Mesenchymal stem cell (in vitro differentiated cells and primary cell): ENCODE results near the gene ANKRD55.

Experiments used
- DNase-seq: peaks from one replicate; pipeline ENCODE4 v3.0.0-alpha.2; 2013
- H2AFZ ChIP-seq: one replicate; pipeline ENCODE4 v1.6.1; 2013; ENCODE audit warnings: low read depth, mild to moderate bottlenecking, control low read depth, inconsistent platforms, low read length, moderate library complexity
- H2AK5ac ChIP-seq: 2 replicates; pipeline ENCODE4 v1.6.1; 2013; ENCODE audit warnings: low read length, moderate library complexity, mild to moderate bottlenecking, inconsistent platforms; ENCODE audit not compliant: severe bottlenecking
- H2BK120ac ChIP-seq: one replicate; pipeline ENCODE4 v1.6.1; 2013; ENCODE audit warnings: low read depth, mild to moderate bottlenecking, inconsistent platforms, low read length, moderate library complexity
- H2BK12ac ChIP-seq, 2 experiments: one replicate each; pipeline ENCODE4 v1.6.1; 2013; ENCODE audit warnings: inconsistent platforms in 2 of 2, low read length in 2 of 2, mild to moderate bottlenecking in 2 of 2, moderate library complexity in 2 of 2, control low read depth in 1 of 2
- H2BK15ac ChIP-seq: one replicate; pipeline ENCODE4 v1.6.1; 2013; ENCODE audit warnings: mild to moderate bottlenecking, low read depth, inconsistent platforms; ENCODE audit not compliant: poor library complexity, severe bottlenecking
- H2BK5ac ChIP-seq: 2 replicates; pipeline ENCODE4 v1.6.1; 2013; ENCODE audit warnings: low read depth, mild to moderate bottlenecking, low read length, control low read depth, inconsistent platforms; ENCODE audit not compliant: poor library complexity, severe bottlenecking
- H3K14ac ChIP-seq, 2 experiments: one replicate each; pipeline ENCODE4 v1.6.1; 2013; ENCODE audit warnings: inconsistent platforms in 2 of 2, low read length in 2 of 2, control low read depth in 1 of 2, mild to moderate bottlenecking in 1 of 2, moderate library complexity in 1 of 2
- H3K18ac ChIP-seq, 2 experiments: one replicate each; pipeline ENCODE4 v1.6.1; 2013; ENCODE audit warnings: inconsistent platforms in 2 of 2, low read length in 2 of 2, control low read depth in 1 of 2, low read depth in 1 of 2, mild to moderate bottlenecking in 1 of 2
- H3K23ac ChIP-seq, 2 experiments: one replicate each; pipeline ENCODE4 v1.6.1; 2013; ENCODE audit warnings: inconsistent platforms in 2 of 2, low read length in 2 of 2, mild to moderate bottlenecking in 2 of 2, moderate library complexity in 2 of 2, control low read depth in 1 of 2
- H3K27ac ChIP-seq: 2 replicates; pipeline ENCODE4 v1.5.1; 2013; ENCODE audit warnings: mild to moderate bottlenecking, moderate library complexity, low read length, control low read depth, inconsistent platforms; ENCODE audit not compliant: poor library complexity, severe bottlenecking
- H3K27me3 ChIP-seq, 2 experiments: 2 replicates each; pipeline versions ENCODE4 v1.6.1 to v1.7.0; 2013; ENCODE audit warnings: low read length in 2 of 2, mild to moderate bottlenecking in 2 of 2, moderate library complexity in 2 of 2, control low read depth in 1 of 2, inconsistent platforms in 1 of 2; ENCODE audit not compliant: control insufficient read depth in 1 of 2, insufficient read depth in 1 of 2
- H3K36me3 ChIP-seq, 2 experiments: 2 replicates each; pipeline versions ENCODE4 v1.6.1 to v1.7.0; 2013; ENCODE audit warnings: low read length in 2 of 2, control low read depth in 1 of 2, inconsistent platforms in 1 of 2, low read depth in 1 of 2, mild to moderate bottlenecking in 1 of 2; ENCODE audit not compliant: insufficient read depth in 2 of 2, control insufficient read depth in 1 of 2
- H3K4ac ChIP-seq, 2 experiments: one replicate each; pipeline ENCODE4 v1.6.1; 2013; ENCODE audit warnings: inconsistent platforms in 2 of 2, low read length in 2 of 2, mild to moderate bottlenecking in 2 of 2, moderate library complexity in 2 of 2, control low read depth in 1 of 2, low read depth in 1 of 2
- H3K4me1 ChIP-seq: 2 replicates; pipeline ENCODE4 v1.6.1; 2013; ENCODE audit warnings: low read depth, low read length, control low read depth; ENCODE audit not compliant: control insufficient read depth, insufficient read depth
- H3K4me2 ChIP-seq: 2 replicates; pipeline ENCODE4 v1.6.1; 2013; ENCODE audit warnings: low read length, mild to moderate bottlenecking, inconsistent platforms; ENCODE audit not compliant: poor library complexity, severe bottlenecking
- H3K4me3 ChIP-seq, 2 experiments: 2 replicates each; pipeline versions ENCODE4 v1.5.1 to v1.7.0; 2013; ENCODE audit warnings: low read length in 2 of 2, mild to moderate bottlenecking in 2 of 2, control low read depth in 1 of 2, low read depth in 1 of 2; ENCODE audit not compliant: insufficient read depth in 1 of 2
- H3K79me1 ChIP-seq: replicated peaks from 2 replicates; pipeline ENCODE4 v1.6.1; 2013; ENCODE audit warnings: mild to moderate bottlenecking, control low read depth, low read length, inconsistent platforms; ENCODE audit not compliant: poor library complexity, severe bottlenecking
- H3K9ac ChIP-seq: 2 replicates; pipeline ENCODE4 v1.7.0; 2013; ENCODE audit warnings: mild to moderate bottlenecking, low read length, moderate library complexity
- H3K9me3 ChIP-seq: 2 replicates; pipeline ENCODE4 v1.7.0; 2013; ENCODE audit warnings: mild to moderate bottlenecking, low read length; ENCODE audit not compliant: control insufficient read depth
- H4K8ac ChIP-seq: one replicate; pipeline ENCODE4 v1.6.1; 2013; ENCODE audit warnings: inconsistent platforms, mild to moderate bottlenecking, low read length, moderate library complexity
- H4K91ac ChIP-seq: one replicate; pipeline ENCODE4 v1.6.1; 2013; ENCODE audit warnings: mild to moderate bottlenecking, low read length, inconsistent platforms
- WGBS: methylation state at CpG from one replicate; pipeline ENCODE4 v1.1.7; 2013; ENCODE audit warnings: mixed read lengths; 5-methylcytosine and 5-hydroxymethylcytosine counted together

Gene ANKRD55

DNA sequence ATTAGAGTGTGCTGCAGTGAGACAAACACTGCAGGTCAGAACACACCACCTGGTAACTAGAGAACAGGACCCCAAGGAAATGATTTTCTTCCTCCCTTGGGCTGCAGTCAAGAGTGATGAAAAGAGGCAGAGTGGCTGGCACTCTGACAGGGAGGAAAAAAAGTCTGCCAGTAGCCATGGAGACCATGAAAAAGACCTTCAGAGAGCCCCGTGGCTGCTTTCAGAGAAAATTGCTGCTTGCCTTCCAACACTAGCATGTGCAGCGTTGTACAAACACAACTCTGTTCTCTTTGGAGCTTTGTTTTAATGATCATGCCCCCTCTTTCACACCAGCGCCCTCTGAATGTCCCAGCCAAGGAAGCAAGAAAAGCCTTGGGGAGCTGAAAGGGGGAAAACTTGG lies 68.8 kb downstream of the ANKRD55 start:
- Histone ChIP-seq H3K27ac (no peak overlapping the region), H2BK5ac (no peak overlapping the region), H3K36me3 (no peaks in the 10 kb centered on the region), H4K8ac (peak overlapping the region; percentile 19), H2AK5ac (no peak overlapping the region), H2BK120ac (peak overlapping the region; percentile 83), H3K23ac (no peak overlapping the region), H2BK15ac (no peak overlapping the region), H3K9ac (peak overlapping the region; percentile 28), H3K4me2 (no peak overlapping the region), H3K18ac (peak overlapping the region; percentile 80 to 96), H4K91ac (peak overlapping the region; percentile 30), H3K9me3 (no peaks in the 10 kb centered on the region), H2BK12ac (peak overlapping the region; percentile 65 to 94), H3K4ac (peak overlapping the region; percentile 40 to 54), H3K4me3 (no peak overlapping the region), H3K27me3 (no peaks in the 10 kb centered on the region), H3K4me1 (peaks cover 1% of the 10 kb centered on the region), H2AFZ (no peak overlapping the region), H3K79me1 (no peaks in the 10 kb centered on the region), H3K14ac (no peak overlapping the region)
- peak; percentile 53 for DNase-seq
- whole genome bisulfite sequencing, result 45% methylated on average over 2 of the region's 3 CpGs

DNA sequence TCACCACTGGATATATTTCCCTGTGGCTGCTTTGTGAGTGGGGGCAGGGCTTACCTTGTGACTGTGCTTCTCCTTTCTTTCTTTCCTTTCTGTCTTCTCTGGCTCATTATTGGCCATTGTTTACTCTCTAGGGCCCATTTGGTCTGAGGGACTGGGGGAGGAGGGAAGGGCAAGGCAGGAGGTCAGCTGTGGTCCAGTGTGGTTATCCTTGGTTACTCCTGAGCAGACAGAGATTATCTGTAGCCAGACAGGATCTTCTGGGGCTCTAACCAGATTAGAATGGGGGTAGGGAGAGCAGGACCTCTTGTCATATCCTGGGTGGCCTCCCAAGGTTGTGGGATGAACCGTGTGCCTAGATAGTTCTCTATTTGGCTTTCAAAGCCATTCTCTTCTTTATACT lies 71.2 kb downstream of the ANKRD55 start:
- H2AFZ ChIP-seq, result no peak overlapping the region
- H2AK5ac ChIP-seq, result peak overlapping the region; percentile 71

DNA sequence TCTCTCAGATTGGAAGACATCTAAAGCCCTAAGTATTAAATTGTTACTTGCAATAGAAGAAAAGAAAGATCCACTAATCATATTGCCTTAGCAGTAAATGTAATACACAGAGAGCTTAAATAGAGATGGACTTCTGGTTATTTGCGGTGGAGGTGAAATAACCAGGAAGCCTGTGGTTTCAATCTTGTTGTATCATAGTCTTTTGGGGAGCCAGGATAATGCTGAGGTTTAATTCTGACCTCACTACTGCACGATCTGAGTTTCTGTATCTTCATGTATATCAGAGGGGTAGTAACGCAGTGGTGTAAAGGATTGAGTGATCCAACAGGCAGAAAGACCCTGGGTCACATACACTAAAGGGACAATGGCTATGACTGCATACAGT lies 71.7 kb downstream of the ANKRD55 start:
- H4K8ac ChIP-seq, result no peak overlapping the region
- H3K27ac ChIP-seq, result no peak overlapping the region
- no peak overlapping the region for H2BK15ac ChIP-seq
- H3K4ac ChIP-seq, result peak overlapping the region in 1 of 2 experiments; percentile 67
- H3K14ac ChIP-seq, result no peak overlapping the region
- H3K27me3 ChIP-seq, result no peaks in the 10 kb centered on the region
- peaks cover 1% of the 10 kb centered on the region for H3K4me1 ChIP-seq
- DNase-seq, result no peak
- no peak overlapping the region for H3K9ac ChIP-seq
- peak overlapping the region; percentile 67 for H4K91ac ChIP-seq
- H2AK5ac ChIP-seq, result peak overlapping the region; percentile 52
- H3K36me3 ChIP-seq, result no peaks in the 10 kb centered on the region
- no peak overlapping the region for H2AFZ ChIP-seq
- no peak overlapping the region for H3K23ac ChIP-seq
- H3K9me3 ChIP-seq, result no peaks in the 10 kb centered on the region
- H2BK5ac ChIP-seq, result no peak overlapping the region
- no peak overlapping the region for H3K4me3 ChIP-seq
- H3K79me1 ChIP-seq, result no peaks in the 10 kb centered on the region
- 97% methylated on average over 3 of the region's 3 CpGs for WGBS
- H2BK12ac ChIP-seq, result peak overlapping the region; percentile 76 to 83
- peak overlapping the region; percentile 68 to 81 for H3K18ac ChIP-seq
- H3K4me2 ChIP-seq, result no peak overlapping the region
- H2BK120ac ChIP-seq, result no peak overlapping the region

More for the DNA sequence above, 71.2 kb downstream of the ANKRD55 start:
- Histone ChIP-seq H2BK12ac (peak overlapping the region; percentile 98), H4K8ac (peak overlapping the region; percentile 90), H3K9me3 (no peaks in the 10 kb centered on the region), H2BK15ac (peak overlapping the region; percentile 95), H3K4ac (peak overlapping the region; percentile 83 to 85), H2BK120ac (peak overlapping the region; percentile 97), H3K79me1 (no peaks in the 10 kb centered on the region), H3K4me3 (no peak overlapping the region), H3K18ac (peak overlapping the region; percentile 85 to 91), H3K27ac (no peak overlapping the region), H3K4me1 (peaks cover 1% of the 10 kb centered on the region), H3K27me3 (no peaks in the 10 kb centered on the region), H3K9ac (no peak overlapping the region), H2BK5ac (no peak overlapping the region), H3K23ac (peak overlapping the region in 1 of 2 experiments; percentile 5), H3K36me3 (no peaks in the 10 kb centered on the region), H4K91ac (peak overlapping the region; percentile 94), H3K4me2 (no peak overlapping the region), H3K14ac (no peak overlapping the region)
- 14% methylated on average over 1 of the region's 1 CpG for WGBS
- DNase-seq, result peak; percentile 45

DNA sequence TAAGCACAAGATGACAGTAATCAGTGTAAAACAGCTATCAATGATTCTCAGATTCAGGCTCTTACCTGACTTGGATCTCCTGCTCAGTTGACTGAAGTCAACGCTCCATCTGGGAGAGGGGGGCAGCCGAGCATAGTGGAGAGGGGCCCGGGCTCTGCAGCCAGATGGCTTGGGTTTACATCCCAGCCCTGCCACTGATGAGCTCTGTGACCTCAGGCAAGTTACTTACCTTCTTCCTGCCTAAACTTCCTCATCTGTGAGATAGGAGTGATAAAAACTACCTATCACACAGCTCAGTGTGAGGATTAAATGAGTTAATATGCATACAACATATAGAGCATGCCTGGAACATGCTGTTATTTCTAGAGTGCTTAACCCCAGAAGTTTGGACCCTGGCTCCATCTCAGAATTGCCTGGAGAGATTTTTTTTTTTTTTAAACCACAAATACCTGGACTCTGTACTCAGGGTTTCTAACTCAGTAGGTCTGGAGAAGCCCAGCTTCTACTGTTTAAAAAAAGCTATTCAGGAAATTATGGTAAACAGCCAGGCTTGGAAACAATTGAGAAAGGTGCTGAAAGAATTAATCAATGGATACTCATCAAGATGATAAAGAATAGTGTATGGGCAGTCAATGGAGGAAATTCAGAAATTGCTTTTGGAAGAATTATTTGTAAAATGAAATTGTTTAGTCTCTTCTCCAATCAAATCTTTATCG lies 72.2 kb downstream of the ANKRD55 start:
- Histone ChIP-seq H3K14ac (no peak overlapping the region), H3K79me1 (no peaks in the 10 kb centered on the region), H4K91ac (peak overlapping the region; percentile 78), H3K27ac (no peak overlapping the region), H2BK15ac (no peak overlapping the region), H3K4me1 (peaks cover 1% of the 10 kb centered on the region), H3K4ac (peak overlapping the region; percentile 65 to 79), H2AK5ac (no peak overlapping the region), H3K9me3 (no peaks in the 10 kb centered on the region), H3K4me2 (no peak overlapping the region), H2AFZ (no peak overlapping the region), H3K4me3 (no peak overlapping the region), H3K18ac (peak overlapping the region; percentile 67 to 71), H3K27me3 (no peaks in the 10 kb centered on the region), H2BK5ac (no peak overlapping the region), H2BK12ac (peak overlapping the region; percentile 93 to 96), H3K23ac (no peak overlapping the region), H2BK120ac (no peak overlapping the region), H3K9ac (no peak overlapping the region), H4K8ac (peak overlapping the region; percentile 35), H3K36me3 (no peaks in the 10 kb centered on the region)
- no peak for DNase-seq
- 80% methylated on average over 3 of the region's 4 CpGs for WGBS
